GM12874 (cell line): ENCODE data around the gene EMP1.
A peak's percentile ranks its signal among the peaks of the same experiment; 100 is the strongest.

Experiments
- CTCF ChIP-seq: IDR thresholded peaks from 2 replicates; pipeline ENCODE4 v1.5.1; 2011; ENCODE audit warnings: low read depth, mild to moderate bottlenecking, control low read depth, low read length, moderate library complexity; ENCODE audit not compliant: insufficient read depth

The EMP1 gene

GRCh38 chr12:13154027-13154538 lies 42.4 kb upstream of the EMP1 start:
- TF ChIP-seq CTCF = no peak

GRCh38 chr12:13154831-13155230 lies 41.7 kb upstream of the EMP1 start:
- no peak for TF ChIP-seq CTCF

GRCh38 chr12:13156277-13156676 lies 40.2 kb upstream of the EMP1 start:
- TF ChIP-seq CTCF = no peak

- 0 out of 2 replicates have a peak, but pooled peaks have one; percentile 11 for TF ChIP-seq CTCF
These were observed 35.4 kb upstream of the EMP1 start for GRCh38 chr12:13161172-13161571.

GRCh38 chr12:13162904-13163303 lies 33.6 kb upstream of the EMP1 start:
- no peak for TF ChIP-seq CTCF

- no peak for TF ChIP-seq CTCF
These were observed 32.5 kb upstream of the EMP1 start for GRCh38 chr12:13163868-13164635.

- TF ChIP-seq CTCF = no peak
These were observed 31.5 kb upstream of the EMP1 start for GRCh38 chr12:13164921-13165616.
